Spinal cord (tissue), 10 donors: ENCODE results near the gene OLA1. TPM values are rescaled to one million over a fixed set of nuclear protein-coding genes. Genes with fewer than 3 reads are reported as not detected.
A peak's percentile ranks its signal among the peaks of the same experiment; 100 is the strongest.
"Not testable (repeated sequence)": the region's sequence is repeated elsewhere in the genome, so short reads cannot be mapped to it uniquely, and the experiment has no call there.

Experiments used
- DNase-seq, 6 donors: peaks; one replicate each; pipeline versions ENCODE4 v3.0.0 to v3.0.0-alpha.2; 2013 to 2015; ENCODE audit warnings: low spot score in 6 of 6, low read depth in 4 of 6
- H3K27ac ChIP-seq: one replicate; pipeline ENCODE4 v1.5.1; 2013; ENCODE audit warnings: low read depth, low read length, control low read depth
- H3K27me3 ChIP-seq: one replicate; pipeline ENCODE4 v1.6.1; 2013; ENCODE audit warnings: low read length; ENCODE audit not compliant: control insufficient read depth, insufficient read depth
- H3K36me3 ChIP-seq: one replicate; pipeline ENCODE4 v1.6.1; 2013; ENCODE audit warnings: low read length; ENCODE audit not compliant: control insufficient read depth, insufficient read depth
- H3K4me1 ChIP-seq: one replicate; pipeline ENCODE4 v1.6.1; 2013; ENCODE audit warnings: low read length; ENCODE audit not compliant: control insufficient read depth, insufficient read depth
- H3K4me3 ChIP-seq: one replicate; pipeline ENCODE4 v1.5.1; 2013; ENCODE audit warnings: low read depth, low read length, control low read depth
- H3K9me3 ChIP-seq: one replicate; pipeline ENCODE4 v1.6.1; 2013; ENCODE audit warnings: low read length; ENCODE audit not compliant: control insufficient read depth, insufficient read depth
- WGBS: methylation state at CpG from one replicate; pipeline ENCODE4 v1.1.5; 2013; ENCODE audit warnings: missing lambda C conversion rate; ENCODE audit not compliant: insufficient coverage; 5-methylcytosine and 5-hydroxymethylcytosine counted together
- polyA plus RNA-seq, 2 donors: library from polyadenylated mRNA; unstranded; fragments of 120-200 nt; gene quantifications; one replicate each; pipeline ENCODE4 v1.2.1, GENCODE V29; 2013; ENCODE audit not compliant: insufficient read length in 2 of 2
- total RNA-seq, 2 donors: library from RNA; depleted of rRNA in 1 of 2; stranded (reverse); fragments of 120-200 nt in 1 of 2; fragments of >200 nt in 1 of 2; gene quantifications; one replicate each; pipeline versions ENCODE4 v1.2.3 to v1.2.4, GENCODE V29; 2013 to 2014
- donor health status: healthy.

The OLA1 gene
- total and polyA plus RNA-seq, 4 donors, result 81.4 to 169 (median 134) TPM

DNA sequence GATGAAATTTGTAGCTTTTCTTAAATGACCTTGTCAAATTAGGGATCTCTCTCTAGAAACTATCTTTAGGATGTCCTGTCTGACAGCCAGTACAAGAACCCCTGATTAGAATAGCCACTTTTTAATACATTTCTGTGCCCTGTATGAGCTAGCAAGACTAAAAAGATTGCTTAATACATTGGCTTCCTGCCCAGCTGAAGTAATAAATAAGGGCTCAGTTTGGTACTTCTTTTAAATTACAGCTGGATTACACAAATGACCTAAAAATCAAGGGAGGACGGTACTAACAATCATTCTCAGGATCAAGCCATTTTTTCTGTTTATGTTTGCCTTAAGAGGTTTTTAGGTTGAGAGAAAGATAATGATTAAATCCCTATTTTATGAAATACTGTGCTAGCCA, 11.6 kb upstream of the OLA1 start:
- Histone ChIP-seq H3K4me1 (no peaks in the 10 kb centered on the region), H3K9me3 (no peaks in the 10 kb centered on the region), H3K27me3 (no peaks in the 10 kb centered on the region), H3K4me3 (no peak overlapping the region), H3K27ac (no peak overlapping the region), H3K36me3 (no peaks in the 10 kb centered on the region)
- DNase-seq, result peak in 2 of 6 donors; percentile 14 to 45
- no CpG with 5 or more reads among the region's 1 CpG for WGBS

DNA sequence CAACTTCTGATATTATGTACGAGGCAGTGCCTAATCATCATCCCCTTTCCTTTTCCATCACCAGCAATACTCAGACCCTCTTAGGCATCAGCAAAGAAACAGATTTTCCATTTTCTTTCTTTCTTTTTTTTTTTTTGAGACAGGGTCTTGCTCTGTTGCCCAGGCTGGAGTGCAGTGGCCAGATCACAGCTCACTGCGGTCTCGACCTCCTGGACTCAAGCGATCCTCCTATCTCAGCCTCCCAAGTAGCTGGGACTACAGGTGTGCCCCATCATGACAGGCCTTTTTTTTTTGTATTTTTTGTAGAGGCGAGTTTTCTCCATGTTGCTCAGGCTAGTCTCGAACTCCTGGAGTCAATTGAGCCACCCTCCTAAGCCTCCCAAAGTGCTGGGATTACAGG, 5.9 kb upstream of the OLA1 start:
- no peak overlapping the region for H3K27ac ChIP-seq
- H3K27me3 ChIP-seq, result no peaks in the 10 kb centered on the region
- H3K4me1 ChIP-seq, result no peaks in the 10 kb centered on the region
- 95% methylated on average over 2 of the region's 6 CpGs for WGBS
- no peak overlapping the region for H3K4me3 ChIP-seq
- no peaks in the 10 kb centered on the region for H3K9me3 ChIP-seq
- no peak for DNase-seq
- no peaks in the 10 kb centered on the region for H3K36me3 ChIP-seq

DNA sequence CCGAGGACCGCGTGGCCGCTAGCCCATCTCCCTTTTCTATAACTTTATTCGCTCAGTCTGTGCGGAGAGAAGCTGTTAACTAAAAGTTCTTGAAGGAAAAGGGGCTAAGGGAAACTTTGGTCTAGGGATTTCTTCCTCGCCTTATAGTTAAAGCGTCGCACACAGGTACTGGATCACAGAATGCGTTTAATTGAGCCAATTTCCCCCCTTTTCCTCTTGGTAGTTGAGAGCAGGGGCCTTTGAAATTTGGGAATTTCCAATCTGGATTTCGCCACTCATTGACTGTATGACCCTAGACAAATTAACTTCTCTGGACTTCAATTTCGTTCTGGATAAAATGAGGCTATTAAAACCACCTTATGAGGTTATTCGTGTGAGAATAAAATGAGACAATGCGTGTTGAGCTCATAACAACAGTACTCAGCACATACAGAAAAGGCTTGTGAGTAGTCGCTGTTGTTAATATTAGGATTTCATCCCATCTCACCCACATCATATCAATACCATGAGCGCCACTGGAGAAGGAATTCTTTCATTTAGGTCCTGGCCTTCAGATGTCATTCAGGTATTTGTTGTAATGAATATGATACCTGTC, 763 bp upstream of the OLA1 start:
- no CpG with 5 or more reads among the region's 16 CpGs for WGBS
- Histone ChIP-seq H3K9me3 (no peaks in the 10 kb centered on the region), H3K27me3 (no peaks in the 10 kb centered on the region), H3K4me1 (peaks cover 15% of the 10 kb centered on the region), H3K27ac (peak overlapping the region; percentile 78), H3K36me3 (peaks cover 9% of the 10 kb centered on the region), H3K4me3 (peak overlapping the region; percentile 60)
- no peak for DNase-seq

DNA sequence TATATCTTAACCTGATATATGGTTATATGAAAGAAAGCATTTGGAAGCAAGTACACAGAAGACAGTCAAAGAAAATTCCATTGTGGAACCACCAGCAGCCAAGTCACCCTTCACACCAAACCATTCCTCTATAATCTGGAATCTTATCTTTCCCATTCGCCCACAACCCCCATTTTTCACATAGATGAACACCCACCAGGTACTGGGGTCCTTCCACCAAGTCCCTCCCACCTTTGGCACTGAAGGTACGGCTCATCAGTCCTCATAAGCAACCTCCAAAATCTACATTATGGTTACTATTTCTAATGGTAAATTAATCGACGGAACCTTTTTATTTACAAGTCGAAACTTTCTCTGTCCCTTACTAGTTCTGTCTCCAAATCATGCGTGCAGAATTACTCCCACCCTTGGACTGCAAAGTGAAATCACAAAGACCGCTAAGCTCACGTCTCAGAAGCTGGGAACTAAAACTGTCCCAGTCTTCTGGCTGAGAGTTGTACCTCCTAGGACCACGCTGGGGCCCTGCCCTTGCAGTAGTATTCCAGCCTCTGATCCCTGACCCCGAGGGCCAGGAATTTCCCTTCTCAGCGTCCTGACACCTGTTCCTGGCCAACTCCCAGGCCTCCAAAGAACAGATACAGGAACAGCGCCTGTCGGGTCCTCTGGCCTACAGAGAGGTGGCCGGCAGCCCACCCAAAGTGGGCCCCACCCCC, 702 bp downstream of the OLA1 start:
- no peaks in the 10 kb centered on the region for H3K27me3 ChIP-seq
- WGBS, result 13% methylated on average over 11 of the region's 14 CpGs
- peak overlapping the region; percentile 60 for H3K4me3 ChIP-seq
- peaks cover 9% of the 10 kb centered on the region for H3K36me3 ChIP-seq
- peaks cover 15% of the 10 kb centered on the region for H3K4me1 ChIP-seq
- H3K27ac ChIP-seq, result peak overlapping the region; percentile 78
- H3K9me3 ChIP-seq, result no peaks in the 10 kb centered on the region
- peak in 2 of 6 donors; percentile 1 to 12 for DNase-seq

DNA sequence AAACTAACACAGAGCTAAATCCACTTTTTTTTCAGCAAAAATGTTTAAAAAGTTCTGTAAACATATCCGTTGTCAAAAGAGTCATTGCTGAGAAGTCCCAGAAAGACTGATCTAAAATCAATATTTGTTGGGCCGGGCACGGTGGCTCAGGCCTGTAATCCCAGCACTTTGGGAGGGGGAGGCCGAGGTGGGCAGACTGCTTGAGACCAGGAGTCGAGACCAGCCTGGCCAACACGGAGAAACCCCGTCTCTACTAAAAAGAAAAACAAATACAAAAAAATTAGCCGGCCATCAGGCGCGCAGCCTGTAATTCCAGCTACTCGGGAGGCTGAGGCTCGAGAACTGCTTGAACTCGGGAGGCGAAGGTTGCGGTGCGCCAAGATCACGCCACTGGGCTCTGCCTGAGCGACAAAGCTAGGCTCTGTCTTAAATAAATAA, 1.4 kb downstream of the OLA1 start:
- 91% methylated on average over 5 of the region's 18 CpGs for WGBS
- H3K9me3 ChIP-seq, result no peaks in the 10 kb centered on the region
- no peaks in the 10 kb centered on the region for H3K27me3 ChIP-seq
- H3K27ac ChIP-seq, result no peak overlapping the region
- H3K4me3 ChIP-seq, result no peak overlapping the region
- peaks cover 15% of the 10 kb centered on the region for H3K4me1 ChIP-seq
- peaks cover 13% of the 10 kb centered on the region for H3K36me3 ChIP-seq
- DNase-seq, result no peak

DNA sequence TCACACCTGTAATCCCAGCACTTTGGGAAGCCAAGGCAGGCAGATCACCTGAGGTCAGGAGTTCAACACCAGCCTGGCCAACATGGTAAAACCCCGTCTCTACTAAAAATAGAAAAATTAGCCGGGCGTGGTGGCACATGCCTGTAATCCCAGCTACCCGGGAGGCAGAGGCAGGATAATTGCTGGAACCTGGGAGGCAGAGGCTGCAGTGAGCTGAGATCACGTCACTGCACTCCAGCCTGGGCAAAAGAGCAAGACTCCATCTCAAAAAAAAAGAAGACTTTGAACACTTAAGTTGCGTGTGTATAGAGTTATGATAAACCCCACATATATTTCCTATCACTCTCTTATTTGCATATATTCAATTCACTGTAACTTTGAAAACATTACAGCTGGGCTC, 2.7 kb downstream of the OLA1 start:
- not testable (repeated sequence) for H3K9me3 ChIP-seq, DNase-seq, H3K27ac ChIP-seq, H3K27me3 ChIP-seq, H3K4me3 ChIP-seq
- Histone ChIP-seq H3K36me3 (peaks cover 14% of the 10 kb centered on the region), H3K4me1 (peaks cover 15% of the 10 kb centered on the region)
- 96% methylated on average over 4 of the region's 6 CpGs for WGBS

DNA sequence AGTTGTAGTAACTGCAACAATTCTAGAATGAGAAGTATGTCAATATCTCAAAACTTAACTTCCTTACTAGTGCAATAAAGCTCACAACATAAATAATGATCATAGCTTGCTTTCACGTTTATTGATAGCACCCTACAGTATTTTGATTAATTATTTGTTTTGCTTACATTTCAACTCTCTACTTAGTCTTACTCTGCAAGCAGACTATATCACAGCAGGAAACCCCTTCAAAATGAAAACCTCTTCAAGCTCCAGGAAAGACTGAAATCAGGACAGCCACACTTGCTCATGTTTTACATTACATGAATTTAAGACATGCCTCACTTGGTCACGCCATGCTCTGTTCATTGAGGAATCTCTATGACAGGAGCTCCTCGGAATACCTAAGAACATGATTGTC, 3.3 kb downstream of the OLA1 start:
- Histone ChIP-seq H3K27ac (no peak overlapping the region), H3K36me3 (peaks cover 14% of the 10 kb centered on the region), H3K9me3 (no peaks in the 10 kb centered on the region), H3K27me3 (no peaks in the 10 kb centered on the region), H3K4me3 (no peak overlapping the region), H3K4me1 (peaks cover 15% of the 10 kb centered on the region)
- DNase-seq, result no peak
- 100% methylated on average over 2 of the region's 3 CpGs for WGBS

DNA sequence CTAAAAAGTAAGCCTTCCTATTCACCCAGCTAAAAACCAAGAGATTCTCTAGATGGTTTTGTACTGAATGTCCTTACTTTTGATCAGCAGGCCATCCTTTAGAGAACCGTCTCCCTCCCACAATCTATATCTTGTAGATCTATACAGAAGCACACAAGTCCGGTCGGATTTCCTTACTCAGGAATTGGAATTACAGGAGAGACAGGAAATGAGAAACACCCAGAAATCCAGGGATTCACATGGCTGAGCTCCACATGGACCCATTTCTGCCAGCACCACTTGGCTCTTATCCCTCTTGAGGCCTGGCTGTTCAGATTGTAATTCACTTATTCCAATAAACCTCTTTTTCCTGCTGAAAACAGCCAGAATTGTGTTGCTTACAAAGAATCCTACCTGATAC, 4.5 kb downstream of the OLA1 start:
- Histone ChIP-seq H3K36me3 (peaks cover 14% of the 10 kb centered on the region), H3K4me3 (no peak overlapping the region), H3K9me3 (no peaks in the 10 kb centered on the region), H3K27ac (no peak overlapping the region), H3K4me1 (peaks cover 13% of the 10 kb centered on the region), H3K27me3 (no peaks in the 10 kb centered on the region)
- 79% methylated on average over 2 of the region's 3 CpGs for WGBS
- DNase-seq, result no peak

DNA sequence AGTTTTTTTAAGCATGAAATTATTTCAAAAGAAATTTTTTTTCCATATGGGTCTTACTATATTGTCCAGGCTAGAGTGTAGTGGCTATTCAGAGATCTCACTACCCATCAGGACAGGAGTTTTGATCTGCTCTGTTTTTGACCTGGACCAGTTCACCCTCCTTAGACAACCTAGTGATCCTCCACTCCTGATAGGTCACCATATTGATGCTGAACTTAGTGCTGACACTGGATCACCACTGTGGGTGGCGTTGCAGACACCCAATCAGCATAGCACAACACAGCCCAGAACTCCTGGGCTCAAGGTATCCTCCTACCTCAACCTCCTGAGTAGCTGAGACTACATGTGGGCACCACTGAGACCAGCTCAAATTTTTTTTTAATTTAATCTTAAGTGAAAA, 8.2 kb downstream of the OLA1 start:
- no peaks in the 10 kb centered on the region for H3K4me1 ChIP-seq
- H3K9me3 ChIP-seq, result no peaks in the 10 kb centered on the region
- no peak overlapping the region for H3K27ac ChIP-seq
- H3K4me3 ChIP-seq, result no peak overlapping the region
- 75% methylated on average over 1 of the region's 1 CpG for WGBS
- peaks cover 10% of the 10 kb centered on the region for H3K36me3 ChIP-seq
- H3K27me3 ChIP-seq, result no peaks in the 10 kb centered on the region
- no peak for DNase-seq

DNA sequence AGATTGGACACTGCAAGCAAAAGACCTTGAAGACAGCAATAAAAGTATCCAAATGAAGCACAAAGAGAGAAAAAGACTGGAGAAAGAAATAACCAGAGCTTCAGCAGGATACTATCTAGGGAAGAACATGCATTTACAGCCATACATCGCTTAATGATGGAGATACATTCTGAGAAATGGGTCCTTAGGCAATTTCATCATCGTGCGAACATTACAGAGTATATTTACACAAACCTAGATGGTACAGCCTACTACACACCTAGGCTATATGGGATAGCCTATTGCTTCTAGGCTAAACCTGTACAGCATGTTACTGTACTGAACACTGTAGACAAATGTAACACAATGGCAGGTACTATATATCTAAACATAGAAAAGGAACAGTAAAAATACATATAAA, 11.9 kb downstream of the OLA1 start:
- H3K27me3 ChIP-seq, result no peaks in the 10 kb centered on the region
- no peak for DNase-seq
- no peaks in the 10 kb centered on the region for H3K36me3 ChIP-seq
- no peak overlapping the region for H3K4me3 ChIP-seq
- H3K9me3 ChIP-seq, result no peaks in the 10 kb centered on the region
- no peaks in the 10 kb centered on the region for H3K4me1 ChIP-seq
- H3K27ac ChIP-seq, result no peak overlapping the region
- WGBS, result no CpG with 5 or more reads among the region's 3 CpGs
